SK-N-SH treated with all-trans-retinoic acid at 6 μM for 48 hours (cell line): Measurements from ENCODE around the gene TCF12.

Source experiments
- ATAC-seq: fragments of 200-7000 bp; cut with Tn5 transposase; 3 replicates; pipeline ENCODE4 v1.9.1; 2020; ENCODE audit warnings: mild to moderate bottlenecking, moderate library complexity
- ARNTL ChIP-seq: fragments of 450-650 bp; formaldehyde crosslinking; IDR thresholded peaks from 2 replicates; pipeline ENCODE4 v1.5.0; 2020; ENCODE audit warnings: low read depth, mild to moderate bottlenecking, moderate library complexity, borderline replicate concordance
- BACH2 ChIP-seq: fragments of 250-450 bp; sonication (Bioruptor Pico); IDR thresholded peaks from 2 replicates; pipeline ENCODE4 v1.9.0; 2021; ENCODE audit warnings: mild to moderate bottlenecking, borderline replicate concordance
- CSDC2 ChIP-seq: fragments of 250-450 bp; sonication (Bioruptor Pico); IDR thresholded peaks from 2 replicates; pipeline ENCODE4 v1.5.0; 2020; ENCODE audit warnings: mild to moderate bottlenecking, moderate library complexity
- ESRRG ChIP-seq: fragments of 250-450 bp; sonication (Bioruptor Pico); IDR thresholded peaks from 2 replicates; pipeline ENCODE4 v1.6.1; 2021; ENCODE audit warnings: mild to moderate bottlenecking
- GLIS3 ChIP-seq: fragments of 250-450 bp; sonication (Bioruptor Pico); IDR thresholded peaks from 2 replicates; pipeline ENCODE4 v1.5.0; 2020; ENCODE audit warnings: mild to moderate bottlenecking, moderate library complexity
- ISL1 ChIP-seq: fragments of 250-450 bp; sonication (Bioruptor Pico); IDR thresholded peaks from 2 replicates; pipeline ENCODE4 v2.1.2; 2022; ENCODE audit warnings: mild to moderate bottlenecking, moderate library complexity
- OSR1 ChIP-seq: fragments of 250-450 bp; sonication (Bioruptor Pico); IDR thresholded peaks from 2 replicates; pipeline ENCODE4 v1.8.0; 2022; ENCODE audit warnings: moderate library complexity, mild to moderate bottlenecking, inconsistent platforms
- RARB ChIP-seq: fragments of 250-450 bp; sonication (Bioruptor Pico); IDR thresholded peaks from 2 replicates; pipeline ENCODE4 v1.8.0; 2021; ENCODE audit warnings: mild to moderate bottlenecking, moderate library complexity
- SNAI2 ChIP-seq: fragments of 250-450 bp; sonication (Bioruptor Pico); IDR thresholded peaks from 2 replicates; pipeline ENCODE4 v1.5.0; 2020; ENCODE audit warnings: mild to moderate bottlenecking, moderate library complexity
- TCF4 ChIP-seq: fragments of 250-450 bp; sonication (Bioruptor Pico); IDR thresholded peaks from 2 replicates; pipeline ENCODE4 v1.8.0; 2021; ENCODE audit warnings: mild to moderate bottlenecking, moderate library complexity, borderline replicate concordance
- TOX ChIP-seq: fragments of 250-450 bp; sonication (Bioruptor Pico); IDR thresholded peaks from 2 replicates; pipeline ENCODE4 v1.8.0; 2021; ENCODE audit warnings: mild to moderate bottlenecking, moderate library complexity, borderline replicate concordance
- ZFP3 ChIP-seq: fragments of 250-450 bp; sonication (Bioruptor Pico); IDR thresholded peaks from 2 replicates; pipeline ENCODE4 v1.5.0; 2020; ENCODE audit warnings: mild to moderate bottlenecking, moderate library complexity
- ZFP30 ChIP-seq: fragments of 450-650 bp; formaldehyde crosslinking; IDR thresholded peaks from 2 replicates; pipeline ENCODE4 v1.5.0; 2022; ENCODE audit warnings: mild to moderate bottlenecking, moderate library complexity
- ZNF70 ChIP-seq: fragments of 450-650 bp; formaldehyde crosslinking; IDR thresholded peaks from 2 replicates; pipeline ENCODE4 v1.5.0; 2020; ENCODE audit warnings: mild to moderate bottlenecking, moderate library complexity
- ZNF8 ChIP-seq: fragments of 450-650 bp; formaldehyde crosslinking; IDR thresholded peaks from 2 replicates; pipeline ENCODE4 v1.5.0; 2020; ENCODE audit warnings: mild to moderate bottlenecking, moderate library complexity
- TF ChIP-seq, protein P1 (sequence below): fragments of 250-450 bp; sonication (Bioruptor Pico); IDR thresholded peaks from 2 replicates; pipeline ENCODE4 v1.5.1; 2020; ENCODE audit warnings: low read depth, mild to moderate bottlenecking, moderate library complexity
- TF ChIP-seq, protein P2 (sequence below): fragments of 250-450 bp; sonication (Bioruptor Pico); IDR thresholded peaks from 2 replicates; pipeline ENCODE4 v1.8.0; 2021; ENCODE audit warnings: low read depth, mild to moderate bottlenecking, moderate library complexity, borderline replicate concordance
- TF ChIP-seq, protein P3 (sequence below): fragments of 250-450 bp; sonication (Bioruptor Pico); IDR thresholded peaks from 2 replicates; pipeline ENCODE4 v1.5.1; 2021; ENCODE audit warnings: mild to moderate bottlenecking, moderate library complexity
- TF ChIP-seq, protein P4 (sequence below): fragments of 250-450 bp; sonication (Bioruptor Pico); IDR thresholded peaks from 2 replicates; pipeline ENCODE4 v1.5.0; 2020; ENCODE audit warnings: mild to moderate bottlenecking, moderate library complexity

The TCF12 gene

DNA sequence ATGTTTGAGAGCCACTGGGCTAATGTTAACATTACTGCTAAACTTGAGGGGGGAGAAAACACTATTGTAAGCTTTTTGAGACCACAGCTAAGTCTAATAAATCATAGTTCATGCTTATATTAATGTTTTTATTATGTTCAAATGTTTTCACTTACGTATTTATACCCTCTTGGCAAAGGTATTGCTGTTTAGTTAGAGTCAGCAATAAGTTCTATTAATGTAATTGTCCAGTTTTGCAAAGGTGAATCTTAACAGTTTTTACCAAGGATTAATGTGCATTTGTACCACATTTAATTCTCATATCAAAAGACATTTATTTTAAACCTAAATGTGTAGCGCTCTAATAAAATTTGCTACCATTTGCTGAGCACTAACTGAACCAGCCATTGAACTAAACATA, 251.2 kb downstream of the TCF12 start:
- TF ChIP-seq, protein P1, sequence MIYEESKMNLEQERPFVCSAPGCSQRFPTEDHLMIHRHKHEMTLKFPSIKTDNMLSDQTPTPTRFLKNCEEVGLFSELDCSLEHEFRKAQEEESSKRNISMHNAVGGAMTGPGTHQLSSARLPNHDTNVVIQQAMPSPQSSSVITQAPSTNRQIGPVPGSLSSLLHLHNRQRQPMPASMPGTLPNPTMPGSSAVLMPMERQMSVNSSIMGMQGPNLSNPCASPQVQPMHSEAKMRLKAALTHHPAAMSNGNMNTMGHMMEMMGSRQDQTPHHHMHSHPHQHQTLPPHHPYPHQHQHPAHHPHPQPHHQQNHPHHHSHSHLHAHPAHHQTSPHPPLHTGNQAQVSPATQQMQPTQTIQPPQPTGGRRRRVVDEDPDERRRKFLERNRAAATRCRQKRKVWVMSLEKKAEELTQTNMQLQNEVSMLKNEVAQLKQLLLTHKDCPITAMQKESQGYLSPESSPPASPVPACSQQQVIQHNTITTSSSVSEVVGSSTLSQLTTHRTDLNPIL, result no peak
- TF ChIP-seq ZFP30 (CRISPR knock-in tag) (no peak), BACH2 (no peak), CSDC2 (CRISPR knock-in tag) (no peak), ZNF8 (no peak), ESRRG (CRISPR knock-in tag) (no peak), RARB (no peak)
- TF ChIP-seq, protein P2, sequence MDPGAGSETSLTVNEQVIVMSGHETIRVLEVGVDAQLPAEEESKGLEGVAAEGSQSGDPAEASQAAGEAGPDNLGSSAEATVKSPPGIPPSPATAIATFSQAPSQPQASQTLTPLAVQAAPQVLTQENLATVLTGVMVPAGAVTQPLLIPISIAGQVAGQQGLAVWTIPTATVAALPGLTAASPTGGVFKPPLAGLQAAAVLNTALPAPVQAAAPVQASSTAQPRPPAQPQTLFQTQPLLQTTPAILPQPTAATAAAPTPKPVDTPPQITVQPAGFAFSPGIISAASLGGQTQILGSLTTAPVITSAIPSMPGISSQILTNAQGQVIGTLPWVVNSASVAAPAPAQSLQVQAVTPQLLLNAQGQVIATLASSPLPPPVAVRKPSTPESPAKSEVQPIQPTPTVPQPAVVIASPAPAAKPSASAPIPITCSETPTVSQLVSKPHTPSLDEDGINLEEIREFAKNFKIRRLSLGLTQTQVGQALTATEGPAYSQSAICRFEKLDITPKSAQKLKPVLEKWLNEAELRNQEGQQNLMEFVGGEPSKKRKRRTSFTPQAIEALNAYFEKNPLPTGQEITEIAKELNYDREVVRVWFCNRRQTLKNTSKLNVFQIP, result no peak
- TF ChIP-seq, protein P3, sequence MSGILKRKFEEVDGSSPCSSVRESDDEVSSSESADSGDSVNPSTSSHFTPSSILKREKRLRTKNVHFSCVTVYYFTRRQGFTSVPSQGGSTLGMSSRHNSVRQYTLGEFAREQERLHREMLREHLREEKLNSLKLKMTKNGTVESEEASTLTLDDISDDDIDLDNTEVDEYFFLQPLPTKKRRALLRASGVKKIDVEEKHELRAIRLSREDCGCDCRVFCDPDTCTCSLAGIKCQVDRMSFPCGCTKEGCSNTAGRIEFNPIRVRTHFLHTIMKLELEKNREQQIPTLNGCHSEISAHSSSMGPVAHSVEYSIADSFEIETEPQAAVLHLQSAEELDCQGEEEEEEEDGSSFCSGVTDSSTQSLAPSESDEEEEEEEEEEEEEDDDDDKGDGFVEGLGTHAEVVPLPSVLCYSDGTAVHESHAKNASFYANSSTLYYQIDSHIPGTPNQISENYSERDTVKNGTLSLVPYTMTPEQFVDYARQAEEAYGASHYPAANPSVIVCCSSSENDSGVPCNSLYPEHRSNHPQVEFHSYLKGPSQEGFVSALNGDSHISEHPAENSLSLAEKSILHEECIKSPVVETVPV (CRISPR knock-in tag), result no peak
- TF ChIP-seq, protein P4, sequence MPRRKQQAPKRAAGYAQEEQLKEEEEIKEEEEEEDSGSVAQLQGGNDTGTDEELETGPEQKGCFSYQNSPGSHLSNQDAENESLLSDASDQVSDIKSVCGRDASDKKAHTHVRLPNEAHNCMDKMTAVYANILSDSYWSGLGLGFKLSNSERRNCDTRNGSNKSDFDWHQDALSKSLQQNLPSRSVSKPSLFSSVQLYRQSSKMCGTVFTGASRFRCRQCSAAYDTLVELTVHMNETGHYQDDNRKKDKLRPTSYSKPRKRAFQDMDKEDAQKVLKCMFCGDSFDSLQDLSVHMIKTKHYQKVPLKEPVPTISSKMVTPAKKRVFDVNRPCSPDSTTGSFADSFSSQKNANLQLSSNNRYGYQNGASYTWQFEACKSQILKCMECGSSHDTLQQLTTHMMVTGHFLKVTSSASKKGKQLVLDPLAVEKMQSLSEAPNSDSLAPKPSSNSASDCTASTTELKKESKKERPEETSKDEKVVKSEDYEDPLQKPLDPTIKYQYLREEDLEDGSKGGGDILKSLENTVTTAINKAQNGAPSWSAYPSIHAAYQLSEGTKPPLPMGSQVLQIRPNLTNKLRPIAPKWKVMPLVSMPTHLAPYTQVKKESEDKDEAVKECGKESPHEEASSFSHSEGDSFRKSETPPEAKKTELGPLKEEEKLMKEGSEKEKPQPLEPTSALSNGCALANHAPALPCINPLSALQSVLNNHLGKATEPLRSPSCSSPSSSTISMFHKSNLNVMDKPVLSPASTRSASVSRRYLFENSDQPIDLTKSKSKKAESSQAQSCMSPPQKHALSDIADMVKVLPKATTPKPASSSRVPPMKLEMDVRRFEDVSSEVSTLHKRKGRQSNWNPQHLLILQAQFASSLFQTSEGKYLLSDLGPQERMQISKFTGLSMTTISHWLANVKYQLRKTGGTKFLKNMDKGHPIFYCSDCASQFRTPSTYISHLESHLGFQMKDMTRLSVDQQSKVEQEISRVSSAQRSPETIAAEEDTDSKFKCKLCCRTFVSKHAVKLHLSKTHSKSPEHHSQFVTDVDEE, result no peak
- ATAC-seq, result no peak

DNA sequence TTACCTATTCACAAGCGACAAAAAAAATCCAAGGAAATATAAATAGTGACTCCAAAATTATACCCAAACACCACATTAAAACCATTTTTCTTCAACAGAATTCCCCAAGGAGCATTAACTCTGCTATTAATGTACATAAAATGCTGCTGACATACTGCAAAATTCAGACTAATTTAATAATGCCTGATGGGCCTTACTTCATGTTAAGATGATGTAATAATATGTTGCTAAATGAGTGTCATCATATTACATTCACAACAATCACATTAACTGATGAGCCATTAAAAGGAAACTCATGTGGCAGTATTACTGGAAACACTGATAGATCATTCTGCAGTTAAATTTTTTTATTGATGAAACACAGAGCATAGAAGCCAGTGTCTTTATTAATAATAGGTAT, 253.0 kb downstream of the TCF12 start:
- no peak for ATAC-seq
- TF ChIP-seq, protein P1, result peak; percentile 88
- peak; percentile 91 for TF ChIP-seq ISL1 (CRISPR knock-in tag)
- TF ChIP-seq ESRRG (CRISPR knock-in tag), result peak; percentile 38; the same call in 1 of the 2 replicates
- TF ChIP-seq ARNTL (CRISPR knock-in tag), result no peak
- TF ChIP-seq GLIS3 (CRISPR knock-in tag), result no peak
- 0 out of 2 replicates have a peak, but pooled peaks have one; percentile 57 for TF ChIP-seq SNAI2 (CRISPR knock-in tag)
- no peak for TF ChIP-seq RARB
- TF ChIP-seq, protein P3 (CRISPR knock-in tag), result peak; percentile 70; the same call in 1 of the 2 replicates
- no peak for TF ChIP-seq CSDC2 (CRISPR knock-in tag)
- TF ChIP-seq TCF4, result peak; percentile 51
- TF ChIP-seq TOX (CRISPR knock-in tag), result no peak
- TF ChIP-seq ZFP3 (CRISPR knock-in tag), result no peak
- TF ChIP-seq ZNF8, result no peak
- TF ChIP-seq, protein P2, result peak; percentile 70; the same call in 1 of the 2 replicates

DNA sequence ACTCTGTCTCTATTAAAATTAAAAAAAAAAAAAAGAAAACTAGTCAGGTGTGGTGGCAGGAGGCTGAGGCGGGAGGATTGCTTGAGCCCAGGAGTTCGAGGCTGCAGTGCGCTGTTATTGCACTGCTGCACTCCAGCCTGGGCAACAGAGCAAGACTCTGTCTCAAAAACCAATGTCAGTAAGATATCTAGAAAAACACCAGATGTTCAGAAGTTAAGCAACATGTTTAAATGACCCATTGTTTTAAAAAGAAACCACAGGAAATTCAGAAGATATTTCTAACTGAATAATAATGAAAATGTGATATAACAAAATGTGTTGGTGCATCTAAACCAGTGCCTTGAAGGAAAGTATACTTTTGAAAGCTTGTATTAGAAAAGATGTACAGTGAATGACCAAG, 254.5 kb downstream of the TCF12 start:
- TF ChIP-seq ZFP3 (CRISPR knock-in tag), result no peak
- TF ChIP-seq, protein P2, result no peak
- TF ChIP-seq ISL1 (CRISPR knock-in tag), result no peak
- TF ChIP-seq CSDC2 (CRISPR knock-in tag), result no peak
- TF ChIP-seq OSR1 (CRISPR knock-in tag), result no peak
- no peak for TF ChIP-seq ZFP30 (CRISPR knock-in tag)
- no peak for TF ChIP-seq ZNF70 (CRISPR knock-in tag)
- no peak for TF ChIP-seq GLIS3 (CRISPR knock-in tag)
- ATAC-seq, result no peak
